Upper lobe of left lung (tissue), 4 donors: ENCODE results near the gene ATP2C1.

Source experiments
- CTCF ChIP-seq, 6 experiments: fragments of 450-650 bp in 4 of 6; fragments of 200-600 bp in 2 of 6; sonication (generic) in 2 of 6; IDR thresholded peaks; one replicate each; pipeline ENCODE4 v1.5.1; 2016 to 2019; ENCODE audit warnings: antibody characterized with exemption in 6 of 6
- EP300 ChIP-seq, 4 donors: sonication (generic); formaldehyde crosslinking; IDR thresholded peaks; one replicate each; pipeline ENCODE4 v1.5.1; 2017; ENCODE audit warnings: antibody characterized with exemption in 4 of 4, control low read depth in 2 of 4
- POLR2A ChIP-seq, 4 donors: fragments of 450-650 bp; IDR thresholded peaks; one replicate each; pipeline ENCODE4 v1.5.1; 2016 to 2017; ENCODE audit warnings: antibody characterized with exemption in 4 of 4, mild to moderate bottlenecking in 2 of 4
- POLR2AphosphoS5 ChIP-seq, 2 donors: sonication (generic); formaldehyde crosslinking; IDR thresholded peaks; one replicate each; pipeline ENCODE4 v1.5.1; 2017; ENCODE audit warnings: antibody characterized with exemption in 2 of 2

GRCh38 chr3:130975251-130975650, 81.4 kb downstream of the ATP2C1 start:
- TF ChIP-seq CTCF (IDR thresholded peaks at IDR 0.05): no peak
- no peak for TF ChIP-seq POLR2AphosphoS5 (IDR thresholded peaks at IDR 0.05)
- no peak for TF ChIP-seq POLR2A (IDR thresholded peaks at IDR 0.05)
- no peak for TF ChIP-seq EP300 (IDR thresholded peaks at IDR 0.05)
